ENCODE data around the gene CNOT6.

CNOT6 gene

DNA sequence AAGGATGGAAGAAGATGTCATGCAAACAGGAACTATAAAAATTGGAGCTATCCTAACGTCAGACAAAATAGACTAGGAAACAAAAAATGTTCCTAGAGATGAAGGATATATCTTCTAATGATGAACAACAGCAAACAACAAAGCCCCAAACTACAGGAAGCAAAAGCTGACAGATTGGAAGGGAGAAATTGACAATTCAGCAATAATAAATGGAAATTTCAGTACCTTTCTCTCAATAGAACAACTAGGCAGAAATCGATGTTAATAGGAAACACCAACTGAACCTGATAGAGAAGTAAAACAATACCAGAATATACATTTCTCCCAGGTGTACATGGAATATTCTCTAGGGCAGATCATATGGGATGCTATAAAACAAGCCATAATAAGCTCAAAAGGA lies 89.6 kb downstream of the CNOT6 start:
- H3K27me3 ChIP-seq (replicated peaks; ENCODE audit: control insufficient read depth, insufficient read depth, low read length): peaks cover 11% of the 10 kb centered on the region
- H3K9me3 ChIP-seq (ENCODE audit: control insufficient read depth, low read length): peaks cover 7% of the 10 kb centered on the region
- no peaks in the 10 kb centered on the region for H3K36me3 ChIP-seq (ENCODE audit: control insufficient read depth, insufficient read depth, low read length, severe bottlenecking)
- H3K4me1 ChIP-seq (ENCODE audit: control insufficient read depth, insufficient read depth, low read length): no peaks in the 10 kb centered on the region
- H3K9ac ChIP-seq (ENCODE audit: low read length): no peak overlapping the region
- DNase-seq (ENCODE audit: low read depth): no peak
- no peak overlapping the region for H3K4me3 ChIP-seq (ENCODE audit: low read length)

DNA sequence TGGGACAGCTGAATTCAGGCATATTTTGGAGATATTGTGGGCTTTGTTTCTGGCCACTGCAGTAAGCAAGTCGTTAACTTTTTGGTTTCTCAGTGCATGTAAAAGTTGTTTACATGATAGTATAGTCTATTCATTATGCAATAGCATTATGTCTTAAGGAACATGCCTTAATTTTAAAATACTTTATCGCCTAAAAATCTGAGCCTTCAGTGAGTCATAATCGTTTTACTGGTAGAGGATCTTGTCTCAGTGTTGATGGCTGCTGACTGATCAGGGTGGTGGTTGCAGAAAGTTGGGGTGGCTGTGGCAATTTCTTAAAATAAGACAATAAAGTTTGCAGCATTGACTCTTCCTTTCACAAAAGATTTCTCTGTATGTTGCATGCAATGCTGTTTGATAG lies 92.0 kb downstream of the CNOT6 start:
- Histone ChIP-seq H3K4me1 (ENCODE audit: control insufficient read depth, insufficient read depth, low read length) (no peaks in the 10 kb centered on the region), H3K36me3 (ENCODE audit: control insufficient read depth, insufficient read depth, low read length, severe bottlenecking) (no peaks in the 10 kb centered on the region), H3K9ac (ENCODE audit: low read length) (no peak overlapping the region), H3K9me3 (ENCODE audit: control insufficient read depth, low read length) (peaks cover 7% of the 10 kb centered on the region), H3K27me3 (replicated peaks; ENCODE audit: control insufficient read depth, insufficient read depth, low read length) (peaks cover 22% of the 10 kb centered on the region), H3K4me3 (ENCODE audit: low read length) (no peak overlapping the region)
- DNase-seq (ENCODE audit: low read depth): no peak

DNA sequence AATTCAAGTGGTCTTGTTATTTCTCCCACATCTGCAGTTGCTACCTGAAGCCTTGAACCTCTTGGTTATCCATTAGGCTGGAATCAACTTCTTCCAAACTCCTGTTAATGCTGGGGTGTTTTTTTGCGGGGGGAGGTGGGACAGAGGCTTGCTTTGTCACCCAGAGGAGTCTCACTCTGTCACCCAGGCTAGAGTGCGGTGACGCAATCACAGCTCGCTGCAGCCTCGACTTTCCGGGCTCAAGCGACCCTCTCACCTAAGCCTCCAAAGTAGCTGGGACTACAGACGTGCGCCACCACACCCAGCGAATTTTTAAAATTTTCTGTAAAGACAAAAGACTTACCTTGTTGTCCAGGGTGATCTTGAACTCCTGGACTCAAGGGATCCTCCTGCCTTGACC lies 92.7 kb downstream of the CNOT6 start:
- peaks cover 23% of the 10 kb centered on the region for H3K27me3 ChIP-seq (replicated peaks; ENCODE audit: control insufficient read depth, insufficient read depth, low read length)
- H3K9me3 ChIP-seq (ENCODE audit: control insufficient read depth, low read length): peaks cover 7% of the 10 kb centered on the region
- no peak for DNase-seq (ENCODE audit: low read depth)
- H3K4me1 ChIP-seq (ENCODE audit: control insufficient read depth, insufficient read depth, low read length): no peaks in the 10 kb centered on the region
- no peak overlapping the region for H3K4me3 ChIP-seq (ENCODE audit: low read length)
- H3K9ac ChIP-seq (ENCODE audit: low read length): no peak overlapping the region
- no peaks in the 10 kb centered on the region for H3K36me3 ChIP-seq (ENCODE audit: control insufficient read depth, insufficient read depth, low read length, severe bottlenecking)

DNA sequence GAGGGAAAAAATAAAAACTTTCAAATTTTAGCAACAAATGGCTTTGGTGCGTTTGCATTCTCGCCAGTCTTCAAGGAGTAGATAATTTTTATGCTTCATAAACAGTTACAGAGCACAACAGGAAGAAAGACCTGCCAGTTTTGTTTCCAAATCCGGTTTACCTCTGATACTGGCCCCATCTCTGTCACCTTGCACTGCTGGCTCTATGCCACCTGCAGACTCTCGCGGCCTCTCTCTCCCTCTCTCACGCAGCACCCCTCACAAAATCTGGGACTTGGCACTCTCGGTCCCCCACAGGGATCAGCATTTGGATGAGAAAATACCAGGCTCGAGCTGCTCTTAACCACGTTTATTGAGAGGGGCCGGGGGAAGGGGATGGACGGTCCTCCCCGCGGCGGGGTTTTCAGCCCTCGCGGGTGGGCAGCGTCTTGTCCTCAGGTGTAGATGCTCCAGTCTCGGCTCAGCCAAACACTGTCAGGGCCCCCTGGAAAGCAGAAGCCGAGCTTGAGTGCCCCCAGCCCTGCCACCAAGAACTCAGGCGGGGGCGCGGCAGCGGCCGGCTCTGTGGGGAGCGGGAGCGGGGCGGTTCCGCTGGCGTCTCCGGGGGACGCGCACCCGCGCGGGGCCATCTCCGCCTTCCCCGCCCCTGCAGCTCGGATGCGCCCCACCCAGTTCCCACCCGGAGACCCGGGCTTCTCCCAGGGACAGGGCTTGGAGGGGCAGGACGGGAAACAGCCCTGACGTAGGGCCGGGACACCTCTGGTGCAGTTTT lies 95.8 kb downstream of the CNOT6 start:
- Histone ChIP-seq H3K4me1 (ENCODE audit: control insufficient read depth, insufficient read depth, low read length) (no peaks in the 10 kb centered on the region), H3K9ac (ENCODE audit: low read length) (no peak overlapping the region), H3K4me3 (ENCODE audit: low read length) (no peak overlapping the region), H3K9me3 (ENCODE audit: control insufficient read depth, low read length) (peaks cover 5% of the 10 kb centered on the region), H3K36me3 (ENCODE audit: control insufficient read depth, insufficient read depth, low read length, severe bottlenecking) (no peaks in the 10 kb centered on the region), H3K27me3 (replicated peaks; ENCODE audit: control insufficient read depth, insufficient read depth, low read length) (peaks cover 39% of the 10 kb centered on the region)
- DNase-seq (ENCODE audit: low read depth): peak; percentile 3

DNA sequence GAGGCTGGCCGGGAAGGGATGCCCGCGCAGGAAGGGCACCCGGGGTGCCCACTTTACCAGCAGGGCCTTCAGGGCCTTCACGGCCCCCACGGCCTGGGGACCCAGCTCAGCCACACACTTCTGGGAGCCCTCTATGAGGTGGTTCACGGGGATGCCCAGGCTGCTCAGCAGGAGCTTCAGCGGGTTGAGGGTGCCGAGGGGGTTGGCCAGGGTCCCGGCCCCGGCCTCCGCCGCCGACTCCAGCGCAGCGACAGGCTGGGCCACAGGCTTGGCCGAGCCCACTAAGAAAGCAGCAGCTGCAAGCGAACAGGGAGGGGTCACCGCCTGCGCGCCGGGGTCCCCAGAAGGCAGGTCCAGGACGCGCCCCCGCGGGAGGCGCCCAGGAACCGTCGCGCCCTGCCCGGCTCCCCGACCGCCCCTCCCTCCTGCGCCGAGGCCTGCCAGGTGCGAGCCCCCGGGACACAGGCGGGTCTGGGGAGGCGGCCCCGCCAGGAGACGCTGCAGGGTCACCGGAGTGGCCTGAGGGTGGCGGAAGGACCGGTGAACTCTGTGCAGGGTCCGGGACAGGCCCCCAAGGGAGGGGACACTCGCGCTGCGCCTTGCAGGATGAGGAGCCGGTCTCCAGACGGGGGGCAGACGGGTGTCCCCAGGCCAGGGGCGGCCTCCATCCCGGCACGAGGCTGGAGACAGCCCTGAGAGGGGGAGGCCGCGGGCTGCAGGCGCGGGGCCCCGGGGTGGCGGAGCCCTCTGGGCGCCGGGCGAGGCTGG lies 96.5 kb downstream of the CNOT6 start:
- H3K4me3 ChIP-seq (ENCODE audit: low read length): no peak overlapping the region

DNA sequence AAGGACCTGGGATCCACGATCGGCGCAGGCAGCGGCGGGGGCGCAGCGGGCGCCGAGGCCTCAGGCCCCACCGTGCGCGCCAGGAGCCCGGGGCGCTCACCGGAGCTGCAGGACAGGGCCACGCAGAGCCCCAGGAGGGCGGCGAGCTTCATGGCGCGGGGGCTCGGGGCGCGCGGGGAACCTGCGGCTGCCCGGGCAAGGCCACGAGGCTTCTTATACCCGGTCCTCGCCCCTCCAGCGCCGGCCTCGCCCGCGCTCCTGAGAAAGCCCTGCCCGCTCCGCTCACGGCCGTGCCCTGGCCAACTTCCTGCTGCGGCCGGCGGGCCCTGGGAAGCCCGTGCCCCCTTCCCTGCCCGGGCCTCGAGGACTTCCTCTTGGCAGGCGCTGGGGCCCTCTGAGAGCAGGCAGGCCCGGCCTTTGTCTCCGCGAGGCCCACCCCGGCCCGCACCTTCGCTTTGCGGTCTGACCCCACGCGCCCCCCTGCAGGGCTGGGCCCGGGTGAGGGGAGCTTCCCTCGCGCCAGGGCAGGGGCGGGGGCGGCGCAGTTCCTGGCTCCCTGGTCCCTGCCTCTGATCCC lies 97.2 kb downstream of the CNOT6 start, which contains the start of gene SCGB3A1:
Gene SCGB3A1 (minus strand): TSS at position 189 of the 577 bp plus-strand sequence. CDS start 37 bp downstream, at position 152.
- H3K36me3 ChIP-seq (ENCODE audit: control insufficient read depth, insufficient read depth, low read length, severe bottlenecking): no peaks in the 10 kb centered on the region
- H3K9ac ChIP-seq (ENCODE audit: low read length): no peak within 1 kb of the TSS
- peaks cover 39% of the 10 kb centered on the region for H3K27me3 ChIP-seq (replicated peaks; ENCODE audit: control insufficient read depth, insufficient read depth, low read length)
- DNase-seq (ENCODE audit: low read depth): peak; percentile 24
- H3K4me1 ChIP-seq (ENCODE audit: control insufficient read depth, insufficient read depth, low read length): no peaks in the 10 kb centered on the region
- no peak within 1 kb of the TSS for H3K4me3 ChIP-seq (ENCODE audit: low read length)
- H3K9me3 ChIP-seq (ENCODE audit: control insufficient read depth, low read length): no peaks in the 10 kb centered on the region

More for the DNA sequence above, 96.5 kb downstream of the CNOT6 start:
- peak; percentile 3 for DNase-seq (ENCODE audit: low read depth)
- Histone ChIP-seq H3K36me3 (ENCODE audit: control insufficient read depth, insufficient read depth, low read length, severe bottlenecking) (no peaks in the 10 kb centered on the region), H3K9ac (ENCODE audit: low read length) (no peak overlapping the region), H3K27me3 (replicated peaks; ENCODE audit: control insufficient read depth, insufficient read depth, low read length) (peaks cover 39% of the 10 kb centered on the region), H3K4me1 (ENCODE audit: control insufficient read depth, insufficient read depth, low read length) (no peaks in the 10 kb centered on the region), H3K9me3 (ENCODE audit: control insufficient read depth, low read length) (no peaks in the 10 kb centered on the region)

DNA sequence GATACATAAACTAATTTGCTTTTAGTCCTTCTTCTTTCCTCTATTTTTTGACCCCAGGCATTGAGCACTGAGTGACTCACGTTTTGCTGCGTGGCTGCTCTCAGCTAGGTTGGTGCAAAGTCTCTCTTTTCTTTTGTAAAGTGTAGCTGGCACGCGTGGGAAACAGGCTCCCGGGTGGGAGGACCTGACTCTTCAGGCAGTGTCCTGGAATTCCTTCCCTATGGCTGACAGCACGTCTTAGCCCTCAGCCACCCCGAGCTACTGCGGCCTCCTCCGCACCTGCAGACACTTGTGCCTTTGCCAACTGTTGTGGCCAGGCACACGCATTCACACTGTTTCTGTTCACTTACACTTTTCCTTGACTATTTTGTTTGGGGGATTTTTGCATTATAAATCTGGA lies 98.0 kb downstream of the CNOT6 start:
- Histone ChIP-seq H3K27me3 (replicated peaks; ENCODE audit: control insufficient read depth, insufficient read depth, low read length) (peaks cover 39% of the 10 kb centered on the region), H3K4me1 (ENCODE audit: control insufficient read depth, insufficient read depth, low read length) (no peaks in the 10 kb centered on the region), H3K4me3 (ENCODE audit: low read length) (no peak overlapping the region), H3K36me3 (ENCODE audit: control insufficient read depth, insufficient read depth, low read length, severe bottlenecking) (no peaks in the 10 kb centered on the region), H3K9ac (ENCODE audit: low read length) (no peak overlapping the region), H3K9me3 (ENCODE audit: control insufficient read depth, low read length) (no peaks in the 10 kb centered on the region)
- DNase-seq (ENCODE audit: low read depth): no peak

DNA sequence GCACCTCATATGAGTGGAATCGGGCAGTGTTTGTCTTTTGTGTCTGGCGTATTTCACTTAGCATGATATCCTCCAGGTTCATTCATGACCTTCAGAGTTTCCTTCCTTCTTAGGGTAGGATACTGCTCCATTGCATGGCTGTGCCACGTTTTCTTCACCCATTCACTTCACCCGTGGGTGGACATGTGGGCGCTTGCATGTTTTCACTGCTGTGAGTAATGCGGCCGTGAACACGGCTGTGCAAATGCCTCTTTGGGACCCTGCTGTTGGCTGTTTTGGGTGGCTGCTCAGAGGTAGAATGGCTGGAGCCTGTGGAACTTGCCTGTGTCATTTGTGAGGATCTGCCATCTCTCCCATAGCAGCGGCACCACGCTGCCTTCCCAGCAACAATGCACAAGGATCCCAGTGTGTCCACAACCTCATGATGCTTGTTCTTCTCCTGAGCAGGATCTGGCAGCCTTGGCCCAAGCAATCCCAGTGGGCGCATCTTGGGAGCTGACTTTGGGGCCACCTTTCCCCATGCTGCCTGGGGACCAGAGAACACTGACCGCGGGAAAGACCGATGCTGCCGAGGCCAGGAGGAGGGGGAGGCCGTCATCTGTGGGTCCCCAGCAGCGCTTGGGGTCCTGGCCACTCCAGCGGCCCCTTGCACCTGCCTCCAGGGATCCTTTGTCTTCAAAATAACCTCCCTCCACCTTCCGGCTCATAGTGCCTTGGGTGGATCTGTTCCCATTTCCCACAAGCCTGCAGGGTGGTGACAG lies 99.4 kb downstream of the CNOT6 start:
- DNase-seq (ENCODE audit: low read depth): no peak
- H3K4me1 ChIP-seq (ENCODE audit: control insufficient read depth, insufficient read depth, low read length): no peaks in the 10 kb centered on the region
- no peaks in the 10 kb centered on the region for H3K9me3 ChIP-seq (ENCODE audit: control insufficient read depth, low read length)
- no peaks in the 10 kb centered on the region for H3K36me3 ChIP-seq (ENCODE audit: control insufficient read depth, insufficient read depth, low read length, severe bottlenecking)
- no peak overlapping the region for H3K9ac ChIP-seq (ENCODE audit: low read length)
- H3K27me3 ChIP-seq (replicated peaks; ENCODE audit: control insufficient read depth, insufficient read depth, low read length): peaks cover 29% of the 10 kb centered on the region
- no peak overlapping the region for H3K4me3 ChIP-seq (ENCODE audit: low read length)

DNA sequence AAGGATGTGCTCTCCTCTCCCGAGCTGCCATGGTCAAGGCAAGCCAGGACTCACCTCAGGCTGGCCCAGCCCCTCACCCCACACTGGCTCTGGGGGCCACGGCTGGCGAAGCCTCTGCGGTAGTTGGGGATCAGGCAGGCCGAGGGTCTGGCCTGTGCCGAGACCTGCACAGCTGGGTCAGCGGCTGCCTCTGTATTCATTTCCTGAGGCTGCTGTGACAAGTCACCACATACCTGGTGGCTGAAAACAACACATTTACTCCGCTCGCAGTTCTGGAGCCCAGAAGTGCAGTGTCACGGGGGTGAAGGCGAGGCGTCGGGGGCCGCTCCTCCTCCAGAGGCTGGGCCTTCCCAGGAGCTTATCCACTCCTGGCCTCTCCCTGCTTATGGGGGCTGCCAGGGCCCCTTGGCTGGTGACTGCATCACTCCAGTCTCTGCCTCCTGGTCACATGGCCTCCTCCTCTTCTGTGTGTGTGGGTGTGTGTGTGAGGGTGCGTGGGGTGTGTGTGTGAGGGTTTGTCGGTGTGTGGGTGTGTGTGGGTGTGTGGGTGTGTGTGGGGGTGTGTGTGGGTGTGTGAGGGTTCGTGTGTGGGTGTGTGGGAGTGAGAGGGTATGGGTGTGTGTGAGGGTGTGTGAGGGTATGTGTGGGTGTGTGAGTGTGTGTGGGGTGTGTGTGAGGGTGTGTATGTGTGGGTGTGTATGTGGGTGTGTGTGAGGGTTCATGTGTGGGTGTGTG lies 100.3 kb downstream of the CNOT6 start:
- no peak overlapping the region for H3K4me3 ChIP-seq (ENCODE audit: low read length)
- no peak overlapping the region for H3K9ac ChIP-seq (ENCODE audit: low read length)
- H3K36me3 ChIP-seq (ENCODE audit: control insufficient read depth, insufficient read depth, low read length, severe bottlenecking): no peaks in the 10 kb centered on the region
- H3K27me3 ChIP-seq (replicated peaks; ENCODE audit: control insufficient read depth, insufficient read depth, low read length): peaks cover 23% of the 10 kb centered on the region
- H3K4me1 ChIP-seq (ENCODE audit: control insufficient read depth, insufficient read depth, low read length): no peaks in the 10 kb centered on the region
- no peaks in the 10 kb centered on the region for H3K9me3 ChIP-seq (ENCODE audit: control insufficient read depth, low read length)
- no peak for DNase-seq (ENCODE audit: low read depth)

DNA sequence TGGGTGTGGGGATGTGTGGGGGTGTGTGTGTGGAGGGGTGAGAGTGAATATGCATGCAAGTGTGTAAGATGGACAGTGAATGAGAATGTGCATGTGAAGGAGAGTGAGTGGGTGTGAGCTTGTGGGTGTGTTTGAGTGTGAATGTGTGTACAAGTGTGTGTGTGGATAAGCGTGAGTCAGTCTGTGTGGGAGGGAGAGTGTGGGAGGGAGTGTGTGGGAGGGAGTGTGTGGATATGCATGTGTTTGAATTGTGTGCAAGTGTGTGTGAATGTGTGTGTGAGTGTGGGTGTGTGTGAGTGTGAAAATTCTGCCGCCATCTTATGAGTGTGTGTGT lies 100.8 kb downstream of the CNOT6 start:
- H3K4me1 ChIP-seq (ENCODE audit: control insufficient read depth, insufficient read depth, low read length): no peaks in the 10 kb centered on the region
- no peak for DNase-seq (ENCODE audit: low read depth)
- no peaks in the 10 kb centered on the region for H3K36me3 ChIP-seq (ENCODE audit: control insufficient read depth, insufficient read depth, low read length, severe bottlenecking)
- no peak overlapping the region for H3K4me3 ChIP-seq (ENCODE audit: low read length)
- H3K9me3 ChIP-seq (ENCODE audit: control insufficient read depth, low read length): no peaks in the 10 kb centered on the region
- H3K9ac ChIP-seq (ENCODE audit: low read length): no peak overlapping the region
- peaks cover 17% of the 10 kb centered on the region for H3K27me3 ChIP-seq (replicated peaks; ENCODE audit: control insufficient read depth, insufficient read depth, low read length)

Data from adipocyte (in vitro differentiated cells).